BLaER1 treated with 17β-estradiol and CSF1 and Interleukin-3, amounts not matched to agents 10 nM and 100 nM (cell line): ENCODE results near the gene NCOA7.

Experiments used
- H3K27ac ChIP-seq, 11 experiments: shearing (Covaris generic); formaldehyde crosslinking; 2 replicates each; pipeline ENCODE4 v1.8.1; 2022
- H3K27me3 ChIP-seq, 11 experiments: shearing (Covaris generic); formaldehyde crosslinking; 2 replicates each; pipeline ENCODE4 v1.8.1; 2022
- H3K36me3 ChIP-seq, 11 experiments: shearing (Covaris generic); formaldehyde crosslinking; 2 replicates each; pipeline ENCODE4 v1.8.1; 2022
- H3K4me1 ChIP-seq, 10 experiments: shearing (Covaris generic); formaldehyde crosslinking; 2 replicates each; pipeline ENCODE4 v1.8.1; 2022
- H3K4me2 ChIP-seq, 11 experiments: shearing (Covaris generic); formaldehyde crosslinking; 2 replicates each; pipeline ENCODE4 v1.8.1; 2022
- H3K4me3 ChIP-seq, 10 experiments: shearing (Covaris generic); formaldehyde crosslinking; 2 replicates each; pipeline ENCODE4 v1.8.1; 2022
- H3K9ac ChIP-seq, 11 experiments: shearing (Covaris generic); formaldehyde crosslinking; 2 replicates each; pipeline ENCODE4 v1.8.1; 2022
- H3K9me3 ChIP-seq, 11 experiments: shearing (Covaris generic); formaldehyde crosslinking; replicated peaks in 1 of 11; 2 replicates each; pipeline ENCODE4 v1.8.1; 2022
- H4K20me1 ChIP-seq, 11 experiments: shearing (Covaris generic); formaldehyde crosslinking; 2 replicates each; pipeline ENCODE4 v1.8.1; 2022
- Cebpa-rat ChIP-seq, 11 experiments: shearing (Covaris generic); IDR thresholded peaks; 2 replicates each; pipeline ENCODE4 v1.8.1; 2022

NCOA7 gene

GRCh38 chr6:125808591-125808990 lies 17.8 kb downstream of the NCOA7 start:
- H3K27ac ChIP-seq: no peak overlapping the region
- no peak for TF ChIP-seq Cebpa-rat (IDR thresholded peaks at IDR 0.05)
- no peak overlapping the region for H3K4me2 ChIP-seq
- H3K4me1 ChIP-seq: peaks cover 17 to 42% (median 32%) of the 10 kb centered on the region in 10 experiments
- peaks cover 0 to 7% (median 0%) of the 10 kb centered on the region in 11 experiments; a peak in 2 of 22 replicates for H3K36me3 ChIP-seq
- no peak overlapping the region for H3K4me3 ChIP-seq
- peaks cover 0 to 6% (median 0%) of the 10 kb centered on the region in 11 experiments; a peak in 1 of 22 replicates for H3K27me3 ChIP-seq
- peaks cover 0 to 18% (median 0%) of the 10 kb centered on the region in 11 experiments; a peak in 5 of 22 replicates for H4K20me1 ChIP-seq
- H3K9ac ChIP-seq: no peak overlapping the region
- H3K9me3 ChIP-seq: no peaks in the 10 kb centered on the region

DNA sequence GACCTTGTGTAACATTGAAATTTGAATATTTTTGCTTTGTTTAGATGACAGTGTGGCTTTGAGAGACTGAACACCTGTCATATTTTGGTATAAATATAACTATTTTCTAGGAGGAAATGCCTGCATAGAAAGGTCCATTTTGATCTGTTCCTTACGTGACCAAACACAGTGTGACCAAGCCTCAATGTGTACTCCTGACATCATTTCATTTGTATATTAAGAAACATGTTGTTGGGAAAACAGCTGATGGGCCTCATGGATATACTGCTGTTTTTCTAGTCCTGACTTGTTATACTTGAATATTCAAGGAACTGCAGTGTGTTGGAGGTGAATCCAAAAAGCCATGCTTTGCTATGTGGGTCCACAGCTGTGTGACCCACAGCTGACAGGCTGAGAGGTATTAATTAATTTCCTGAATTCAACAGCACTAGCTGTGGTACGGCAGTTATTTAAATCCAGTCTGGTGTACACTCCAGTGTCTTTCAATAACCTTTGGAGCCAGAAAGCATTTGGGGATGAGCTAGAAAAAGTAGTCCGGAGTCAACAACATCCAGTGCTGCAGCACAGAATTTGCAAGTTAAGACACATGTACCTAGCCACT lies 18.9 kb downstream of the NCOA7 start:
- Histone ChIP-seq H3K27me3 (peaks cover 0 to 6% (median 0%) of the 10 kb centered on the region in 11 experiments; a peak in 1 of 22 replicates), H3K4me1 (peaks cover 23 to 43% (median 35%) of the 10 kb centered on the region in 10 experiments), H4K20me1 (peaks cover 0 to 18% (median 0%) of the 10 kb centered on the region in 11 experiments; a peak in 5 of 22 replicates), H3K9ac (no peak overlapping the region), H3K4me2 (peak overlapping the region in 3 of 11 experiments; percentile 20 to 41 (median 33); a peak in 4 of 22 replicates), H3K9me3 (no peaks in the 10 kb centered on the region), H3K36me3 (peaks cover 0 to 7% (median 0%) of the 10 kb centered on the region in 11 experiments; a peak in 2 of 22 replicates), H3K4me3 (no peak overlapping the region), H3K27ac (no peak overlapping the region)
- TF ChIP-seq Cebpa-rat (IDR thresholded peaks at IDR 0.05): no peak

DNA sequence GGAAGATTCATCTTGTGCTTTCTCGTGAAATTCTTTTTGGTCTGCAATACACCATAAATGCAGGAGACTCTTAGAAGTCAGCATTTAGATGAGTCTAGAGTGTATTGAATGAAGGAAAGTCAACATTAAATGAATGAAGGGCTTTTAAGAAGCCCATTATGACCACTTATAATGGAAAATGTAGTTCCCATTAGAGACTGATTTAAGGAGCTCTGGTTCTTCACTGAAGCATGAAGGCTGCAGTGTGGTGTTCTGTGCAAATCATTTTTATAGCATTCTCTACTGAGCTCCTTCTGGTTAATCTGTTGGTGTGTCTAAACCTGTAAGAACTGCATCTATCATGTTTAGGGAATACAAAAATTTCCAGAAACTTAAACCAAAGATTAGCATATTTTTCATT lies 19.7 kb downstream of the NCOA7 start:
- Histone ChIP-seq H3K4me1 (peaks cover 27 to 51% (median 43%) of the 10 kb centered on the region in 10 experiments), H4K20me1 (peaks cover 0 to 18% (median 0%) of the 10 kb centered on the region in 11 experiments; a peak in 5 of 22 replicates), H3K9ac (no peak overlapping the region), H3K4me3 (no peak overlapping the region), H3K27me3 (peaks cover 0 to 6% (median 0%) of the 10 kb centered on the region in 11 experiments; a peak in 1 of 22 replicates), H3K36me3 (peaks cover 0 to 7% (median 0%) of the 10 kb centered on the region in 11 experiments; a peak in 3 of 22 replicates), H3K9me3 (no peaks in the 10 kb centered on the region), H3K27ac (no peak overlapping the region), H3K4me2 (peak overlapping the region in 7 of 11 experiments; percentile 13 to 90 (median 70); a peak in 8 of 22 replicates)
- no peak for TF ChIP-seq Cebpa-rat (IDR thresholded peaks at IDR 0.05)

DNA sequence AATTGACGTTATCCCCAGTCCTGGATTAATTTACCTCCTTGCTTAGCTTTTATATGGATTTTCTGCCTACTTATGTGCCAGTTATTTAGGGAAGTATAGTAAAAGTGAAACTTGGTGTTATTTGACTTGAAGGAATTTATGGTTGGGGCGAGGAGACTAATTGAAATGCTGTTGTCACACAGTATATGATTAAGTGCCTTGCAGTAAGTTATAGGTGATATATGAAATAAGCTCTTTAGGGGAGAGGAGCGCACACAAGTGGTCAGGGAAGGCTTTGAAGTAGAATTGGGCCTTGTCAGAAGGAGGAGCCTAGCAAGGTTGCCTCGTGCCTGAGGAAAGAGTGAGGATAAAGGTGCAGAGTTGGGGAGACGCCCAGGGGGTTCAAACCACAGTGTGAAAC lies 20.5 kb downstream of the NCOA7 start:
- Histone ChIP-seq H3K4me2 (peak overlapping the region in 9 of 11 experiments; percentile 7 to 90 (median 70); a peak in 14 of 22 replicates), H3K27ac (peak overlapping the region in 3 of 11 experiments; percentile 7 to 49 (median 27); a peak in 3 of 22 replicates), H3K36me3 (peaks cover 0 to 10% (median under 1%) of the 10 kb centered on the region in 11 experiments; a peak in 6 of 22 replicates), H3K4me1 (peaks cover 27 to 59% (median 45%) of the 10 kb centered on the region in 10 experiments), H4K20me1 (peaks cover 0 to 18% (median 0%) of the 10 kb centered on the region in 11 experiments; a peak in 5 of 22 replicates), H3K9me3 (no peaks in the 10 kb centered on the region), H3K4me3 (no peak overlapping the region), H3K9ac (no peak overlapping the region), H3K27me3 (peaks cover 0 to 6% (median 0%) of the 10 kb centered on the region in 11 experiments; a peak in 1 of 22 replicates)
- no peak for TF ChIP-seq Cebpa-rat (IDR thresholded peaks at IDR 0.05)

GRCh38 chr6:125812394-125813292 lies 21.9 kb downstream of the NCOA7 start:
- Histone ChIP-seq H3K27ac (no peak overlapping the region), H3K36me3 (peaks cover 0 to 22% (median 8%) of the 10 kb centered on the region in 11 experiments; a peak in 12 of 22 replicates), H3K4me3 (no peak overlapping the region), H3K9ac (no peak overlapping the region), H3K4me2 (peak overlapping the region in 6 of 11 experiments; percentile 13 to 90 (median 74); a peak in 10 of 22 replicates), H3K9me3 (no peaks in the 10 kb centered on the region), H4K20me1 (peaks cover 0 to 18% (median 0%) of the 10 kb centered on the region in 11 experiments; a peak in 5 of 22 replicates), H3K27me3 (peaks cover 0 to 5% (median 0%) of the 10 kb centered on the region in 11 experiments; a peak in 1 of 22 replicates), H3K4me1 (peaks cover 27 to 67% (median 45%) of the 10 kb centered on the region in 10 experiments)
- no peak for TF ChIP-seq Cebpa-rat (IDR thresholded peaks at IDR 0.05)

DNA sequence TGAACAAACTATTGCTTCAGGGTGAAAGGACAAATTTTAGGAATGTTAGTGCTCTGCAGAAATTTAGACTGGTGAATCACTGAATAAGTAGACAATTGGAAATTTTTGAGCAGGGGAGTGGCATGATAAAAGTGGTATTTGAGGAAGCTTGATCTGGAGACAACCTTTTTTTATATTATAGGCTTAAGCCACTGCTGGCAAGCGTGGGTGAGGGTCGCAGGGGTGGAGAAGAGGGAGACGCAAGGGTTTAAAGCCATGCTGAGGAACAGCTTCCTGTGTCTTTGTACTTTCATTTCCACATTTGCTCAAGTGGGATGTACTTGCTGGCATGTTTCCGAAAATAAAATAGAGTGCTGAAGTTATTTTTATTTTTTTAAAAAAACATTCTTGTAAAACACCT lies 23.7 kb downstream of the NCOA7 start:
- Histone ChIP-seq H3K36me3 (peaks cover 0 to 22% (median 7%) of the 10 kb centered on the region in 11 experiments; a peak in 12 of 22 replicates), H3K4me2 (peak overlapping the region; percentile 65 to 88 (median 79)), H3K4me1 (peaks cover 26 to 68% (median 45%) of the 10 kb centered on the region in 10 experiments), H3K9me3 (no peaks in the 10 kb centered on the region), H3K9ac (peak overlapping the region in 3 of 11 experiments; percentile 28 to 47 (median 46); a peak in 5 of 22 replicates), H3K27ac (peak overlapping the region in 8 of 11 experiments; percentile 3 to 78 (median 32); a peak in 13 of 22 replicates), H4K20me1 (peaks cover 0 to 13% (median 0%) of the 10 kb centered on the region in 11 experiments; a peak in 4 of 22 replicates), H3K27me3 (no peaks in the 10 kb centered on the region; a peak in 1 of 22 replicates), H3K4me3 (peak overlapping the region in 3 of 10 experiments; percentile 1 to 35 (median 29); a peak in 4 of 20 replicates)
- no peak for TF ChIP-seq Cebpa-rat (IDR thresholded peaks at IDR 0.05)

DNA sequence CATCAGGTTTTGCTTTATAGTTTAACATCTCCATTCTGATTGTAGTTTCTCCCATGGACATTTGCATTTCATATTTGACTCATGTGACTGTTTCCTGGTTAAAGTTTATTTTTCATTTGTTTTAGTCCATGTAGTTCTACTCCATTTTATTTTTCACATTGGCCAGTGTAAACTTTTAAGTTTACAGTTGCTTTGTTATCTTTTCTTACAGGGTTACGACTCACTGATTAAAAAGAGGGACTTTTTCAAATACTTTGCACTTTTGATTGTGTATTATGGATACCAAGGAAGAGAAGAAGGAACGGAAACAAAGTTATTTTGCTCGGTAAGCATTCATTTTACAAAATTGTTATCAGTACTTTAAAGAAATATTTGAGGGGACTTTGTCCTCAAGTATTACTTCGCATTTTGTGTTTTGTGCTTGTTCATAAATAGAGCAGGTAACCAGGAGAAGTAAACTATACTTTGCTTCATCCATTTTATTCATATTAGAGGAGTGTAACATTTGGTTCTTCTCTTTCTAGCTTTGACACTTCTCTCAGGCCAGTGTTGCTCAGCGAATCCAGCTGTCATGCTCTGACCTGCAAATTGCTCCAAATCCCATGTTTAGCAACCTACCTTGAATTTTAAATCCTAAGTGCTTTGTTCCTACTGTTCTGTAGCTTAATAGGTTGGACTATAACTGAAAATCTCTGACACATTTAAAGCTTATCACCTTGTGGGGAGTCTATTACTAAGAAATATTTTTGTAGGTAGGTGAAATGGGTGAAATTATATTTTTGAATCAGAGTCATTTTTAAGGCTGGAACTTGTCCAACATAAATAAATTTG lies 24.5 kb downstream of the NCOA7 start:
- H3K4me2 ChIP-seq: peak overlapping the region; percentile 65 to 88 (median 79); a peak in 21 of 22 replicates
- H3K27me3 ChIP-seq: no peaks in the 10 kb centered on the region; a peak in 1 of 22 replicates
- H3K9me3 ChIP-seq: no peaks in the 10 kb centered on the region; a peak in 1 of 22 replicates
- peaks cover 0 to 7% (median 0%) of the 10 kb centered on the region in 11 experiments; a peak in 4 of 22 replicates for H4K20me1 ChIP-seq
- H3K36me3 ChIP-seq: peaks cover 0 to 29% (median 14%) of the 10 kb centered on the region in 11 experiments; a peak in 15 of 22 replicates
- H3K9ac ChIP-seq: peak overlapping the region in 3 of 11 experiments; percentile 7 to 28 (median 15); a peak in 4 of 22 replicates
- no peak for TF ChIP-seq Cebpa-rat (IDR thresholded peaks at IDR 0.05)
- H3K4me1 ChIP-seq: peaks cover 18 to 73% (median 39%) of the 10 kb centered on the region in 10 experiments
- H3K4me3 ChIP-seq: peak overlapping the region in 1 of 10 experiments; percentile 17; a peak in 2 of 20 replicates
- peak overlapping the region in 6 of 11 experiments; percentile 3 to 78 (median 46); a peak in 8 of 22 replicates for H3K27ac ChIP-seq
